Fibroblast of the aortic adventitia (primary cell): Measurements from ENCODE around the gene SWI5. TPM values are rescaled to one million over a fixed set of nuclear protein-coding genes. Genes with fewer than 3 reads are reported as not detected.
"Not testable (repeated sequence)": the region's sequence is repeated elsewhere in the genome, so short reads cannot be mapped to it uniquely, and the experiment has no call there.

Experiments used
- DNase-seq: peaks from one replicate; pipeline ENCODE4 v3.0.0-alpha.2; 2010; ENCODE audit warnings: low read depth
- H3K4me3 ChIP-seq: 2 replicates; pipeline ENCODE4 v1.5.1; 2011; ENCODE audit warnings: low read depth, mild to moderate bottlenecking, control low read depth, low read length, moderate library complexity
- total RNA-seq: library from RNA; depleted of rRNA; stranded (reverse); fragments of >200 nt; gene quantifications from 2 replicates; pipeline ENCODE4 v1.2.3, GENCODE V29; 2012; ENCODE audit warnings: low replicate concordance
- TF ChIP-seq, protein P1 (sequence below): IDR thresholded peaks from 2 replicates; pipeline ENCODE4 v1.5.1; 2011; ENCODE audit warnings: mild to moderate bottlenecking, low read length, control low read depth, inconsistent platforms; ENCODE audit not compliant: insufficient read depth

The SWI5 gene
- total RNA-seq, 1 donor, result 35.2 TPM

DNA sequence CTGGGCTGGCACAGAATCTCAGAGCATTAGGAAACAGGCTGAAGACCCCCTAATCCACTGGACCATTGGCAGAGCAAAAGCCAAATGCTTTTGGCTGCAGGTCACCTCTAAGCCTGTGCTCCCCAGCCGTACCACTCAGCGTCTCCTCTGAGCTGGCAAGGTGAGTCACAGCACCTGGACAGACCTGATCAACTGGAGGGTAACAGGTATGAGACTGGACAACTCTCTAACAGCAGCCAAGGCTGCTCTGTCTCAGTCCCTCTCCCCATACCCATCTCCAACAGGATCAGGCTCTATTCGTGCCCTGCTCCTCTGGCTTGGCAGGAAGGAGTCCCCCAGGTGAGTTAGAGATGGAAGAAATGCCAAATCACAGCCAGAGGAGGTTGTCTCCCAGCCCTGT is 5.0 kb upstream of the SWI5 start:
- DNase-seq, result no peak
- TF ChIP-seq, protein P1, sequence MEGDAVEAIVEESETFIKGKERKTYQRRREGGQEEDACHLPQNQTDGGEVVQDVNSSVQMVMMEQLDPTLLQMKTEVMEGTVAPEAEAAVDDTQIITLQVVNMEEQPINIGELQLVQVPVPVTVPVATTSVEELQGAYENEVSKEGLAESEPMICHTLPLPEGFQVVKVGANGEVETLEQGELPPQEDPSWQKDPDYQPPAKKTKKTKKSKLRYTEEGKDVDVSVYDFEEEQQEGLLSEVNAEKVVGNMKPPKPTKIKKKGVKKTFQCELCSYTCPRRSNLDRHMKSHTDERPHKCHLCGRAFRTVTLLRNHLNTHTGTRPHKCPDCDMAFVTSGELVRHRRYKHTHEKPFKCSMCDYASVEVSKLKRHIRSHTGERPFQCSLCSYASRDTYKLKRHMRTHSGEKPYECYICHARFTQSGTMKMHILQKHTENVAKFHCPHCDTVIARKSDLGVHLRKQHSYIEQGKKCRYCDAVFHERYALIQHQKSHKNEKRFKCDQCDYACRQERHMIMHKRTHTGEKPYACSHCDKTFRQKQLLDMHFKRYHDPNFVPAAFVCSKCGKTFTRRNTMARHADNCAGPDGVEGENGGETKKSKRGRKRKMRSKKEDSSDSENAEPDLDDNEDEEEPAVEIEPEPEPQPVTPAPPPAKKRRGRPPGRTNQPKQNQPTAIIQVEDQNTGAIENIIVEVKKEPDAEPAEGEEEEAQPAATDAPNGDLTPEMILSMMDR, result no peak

DNA sequence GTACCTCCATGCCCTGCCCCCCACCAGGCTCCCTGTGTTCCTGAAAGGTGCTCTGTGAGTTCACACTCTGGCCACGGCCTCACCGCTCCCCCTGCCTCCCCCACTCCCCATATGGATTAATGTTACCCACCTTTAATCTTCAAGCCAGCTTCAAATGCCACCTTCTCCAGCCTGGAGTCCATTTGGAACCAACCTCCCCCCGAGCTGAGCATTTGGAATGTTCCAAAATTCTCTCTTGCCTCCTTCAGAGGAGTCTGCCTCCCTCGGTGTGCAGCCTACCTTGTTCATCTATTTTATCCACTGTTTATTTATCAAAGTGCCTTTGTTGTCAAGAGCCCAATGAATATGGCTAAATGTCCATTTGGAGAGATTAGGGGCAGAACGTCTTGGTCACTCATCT is 4.6 kb upstream of the SWI5 start:
- no peak overlapping the region for H3K4me3 ChIP-seq
- TF ChIP-seq, protein P1, result no peak
- DNase-seq, result no peak

More for the DNA sequence above, 5.0 kb upstream of the SWI5 start:
- H3K4me3 ChIP-seq, result no peak overlapping the region

DNA sequence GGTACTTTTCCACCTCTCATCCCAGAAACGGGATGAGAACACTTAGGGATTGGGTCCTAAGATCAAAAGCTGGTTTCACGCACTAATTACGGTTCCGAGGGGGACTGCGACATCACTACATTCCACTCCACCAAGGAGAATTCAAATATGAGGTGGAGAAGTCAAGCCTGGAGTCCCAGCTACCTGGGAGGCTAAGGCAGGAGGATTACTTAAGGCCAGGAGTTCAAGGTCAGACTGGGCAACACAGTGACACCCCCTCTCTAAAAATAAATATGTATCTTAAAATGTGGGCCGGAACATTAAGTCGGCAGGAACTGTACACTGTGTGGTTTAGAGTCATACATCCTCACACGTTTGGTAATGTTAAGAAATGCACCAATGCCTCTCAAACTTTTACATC is 1.8 kb upstream of the SWI5 start:
- H3K4me3 ChIP-seq, result peak overlapping the region; percentile 90
- TF ChIP-seq, protein P1, result no peak

DNA sequence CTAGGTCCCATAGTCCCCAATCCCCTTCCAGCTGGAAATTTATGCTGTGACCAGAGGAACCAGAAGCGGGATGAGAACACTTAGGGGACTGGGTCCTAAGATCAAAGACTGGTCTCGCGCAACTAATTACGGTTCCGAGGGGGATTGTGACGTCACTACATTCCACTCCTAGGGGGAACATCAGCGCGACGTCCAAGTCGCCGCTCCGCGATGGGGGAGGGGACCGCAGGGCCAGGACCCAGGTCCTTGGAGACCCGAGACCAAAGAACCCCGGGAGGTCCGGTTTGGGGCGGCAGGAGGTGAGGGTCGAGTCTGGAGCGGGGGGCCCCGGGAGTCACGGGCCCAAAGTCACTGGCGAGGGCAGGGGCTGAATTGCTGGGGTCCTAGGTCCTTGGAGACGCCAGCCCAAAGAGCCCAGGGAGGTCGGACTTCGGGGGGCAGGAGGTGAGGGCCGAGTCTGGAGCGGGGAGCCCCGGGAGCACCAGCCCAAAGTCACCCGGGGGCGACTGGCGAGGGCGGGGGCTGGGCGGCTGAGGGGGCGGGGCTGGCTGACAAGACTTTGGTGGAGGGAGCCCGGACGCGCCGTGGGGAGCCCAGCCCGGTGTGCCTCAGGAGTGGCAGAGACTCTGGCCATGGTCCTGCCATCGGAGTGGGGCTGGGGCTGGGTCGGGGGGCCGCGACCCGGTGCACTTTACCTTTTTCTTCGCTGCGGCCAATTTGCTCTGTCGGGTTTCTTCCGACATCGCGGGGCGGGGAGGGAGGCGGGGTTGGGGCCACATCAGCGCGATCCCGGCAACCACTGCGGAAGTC is 673 bp upstream of the SWI5 start, which contains the start of gene GOLGA2:
GOLGA2 (minus strand) TSS at position 810 of the 810 bp plus-strand sequence; CDS start at position 779, 31 bp downstream.
- TF ChIP-seq, protein P1, result no peak
- DNase-seq, result peak; percentile 77
- H3K4me3 ChIP-seq, result peak within 1 kb of the TSS; percentile 90

More for the DNA sequence above, 1.8 kb upstream of the SWI5 start:
- no peak for DNase-seq

DNA sequence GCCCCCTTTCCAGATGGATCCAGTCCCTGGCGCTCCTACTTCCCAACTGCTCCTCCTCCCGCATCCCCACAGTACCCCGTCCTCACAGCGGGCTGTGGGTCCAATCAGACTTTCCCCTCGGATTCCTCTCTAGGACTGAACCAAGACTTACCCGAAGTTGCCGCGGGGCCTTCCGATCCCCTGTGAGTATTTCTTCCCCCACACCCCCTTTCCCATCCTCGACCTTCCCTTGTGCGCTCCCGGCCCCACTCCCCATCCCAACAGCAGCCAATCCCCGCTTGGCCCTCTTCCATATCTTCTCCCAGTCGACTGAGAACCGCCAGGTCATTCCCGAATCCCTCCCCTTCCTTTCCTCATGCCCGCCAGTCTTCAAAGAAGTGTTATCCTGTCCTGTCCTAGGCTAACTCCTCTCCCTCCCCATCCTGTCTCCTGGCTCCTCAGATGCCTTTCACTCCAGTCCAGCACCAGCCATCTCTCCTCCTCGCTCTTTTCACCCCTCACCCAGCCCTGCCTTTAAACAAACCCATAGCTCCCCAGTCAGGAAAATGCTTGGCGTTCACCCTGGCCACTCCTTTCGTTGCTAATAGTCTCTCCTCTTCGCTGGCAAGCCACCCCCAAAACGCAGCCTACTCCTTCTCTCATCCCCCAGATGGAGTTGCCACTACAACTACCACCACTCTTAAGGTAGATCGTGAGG is 646 bp downstream of the SWI5 start:
- TF ChIP-seq, protein P1, result no peak
- H3K4me3 ChIP-seq, result peak overlapping the region; percentile 90
- DNase-seq, result peak; percentile 53

DNA sequence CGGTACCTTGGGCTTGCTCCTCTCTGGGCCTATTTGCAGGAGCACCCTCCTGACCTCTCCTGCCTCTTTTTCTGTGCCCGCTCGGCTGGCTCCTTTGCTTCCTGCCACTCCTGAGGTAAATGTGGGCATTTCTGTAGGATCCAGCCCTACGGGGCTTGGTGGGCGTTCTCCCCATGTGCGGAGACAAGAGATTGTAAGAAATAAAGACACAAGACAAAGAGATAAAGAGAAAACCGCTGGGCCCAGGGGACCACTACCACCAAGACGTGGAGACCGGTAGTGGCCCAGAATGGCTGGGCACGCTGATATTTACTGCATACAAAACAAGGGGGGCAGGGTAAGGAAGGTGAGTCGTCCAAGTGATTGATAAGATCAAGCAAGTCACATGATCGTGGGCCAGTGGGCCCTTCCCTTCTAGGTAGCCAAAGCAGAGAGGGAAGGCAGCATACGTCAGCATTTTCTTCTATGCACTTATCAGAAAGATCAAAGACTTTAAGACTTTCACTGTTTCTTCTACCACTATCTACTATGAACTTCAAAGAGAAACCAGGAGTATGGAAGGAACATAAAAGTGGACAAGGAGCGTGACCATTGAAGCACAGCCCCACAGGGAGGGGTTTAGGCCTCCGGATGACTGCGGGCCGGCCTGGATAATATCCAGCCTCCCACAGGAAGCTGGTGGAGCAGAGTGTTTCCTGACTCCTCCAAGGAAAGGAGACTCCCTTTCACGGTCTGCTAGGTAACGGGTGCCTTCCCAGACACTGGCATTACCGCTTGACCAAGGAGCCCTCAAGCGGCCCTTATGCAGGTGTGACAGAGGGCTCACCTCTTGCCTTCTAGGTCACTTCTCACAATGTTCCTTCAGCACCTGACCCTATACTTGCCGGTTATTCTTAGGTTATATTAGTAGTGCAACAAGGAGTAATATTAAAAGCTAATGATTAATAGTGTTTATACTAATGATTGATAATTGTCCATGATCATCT is 3.3 kb downstream of the SWI5 start:
- H3K4me3 ChIP-seq, result not testable (repeated sequence)
- DNase-seq, result peak; percentile 25
